Fibroblast of skin of right quadriceps (primary cell): Measurements from ENCODE around the gene APBB2.
"Not testable (repeated sequence)": the region's sequence is repeated elsewhere in the genome, so short reads cannot be mapped to it uniquely, and the experiment has no call there.

ENCODE experiments used
- DNase-seq: peaks from one replicate; pipeline ENCODE4 v3.0.0-alpha.2; 2013

APBB2 gene

GRCh38 chr4:40924096-40924792 is 290.1 kb downstream of the APBB2 start:
- DNase-seq, result peak; percentile 59

GRCh38 chr4:40923316-40924095 is 290.8 kb downstream of the APBB2 start:
- no peak for DNase-seq

GRCh38 chr4:40919976-40920375 is 294.4 kb downstream of the APBB2 start:
- DNase-seq, result not testable (repeated sequence)

GRCh38 chr4:40918330-40918729 is 296.0 kb downstream of the APBB2 start:
- peak; percentile 86 for DNase-seq

GRCh38 chr4:40916880-40917279 is 297.5 kb downstream of the APBB2 start:
- DNase-seq, result no peak

- peak; percentile 87 for DNase-seq
Measured at GRCh38 chr4:40916218-40916555, 298.2 kb downstream of the APBB2 start.

GRCh38 chr4:40915318-40916217 is 298.8 kb downstream of the APBB2 start:
- peak; percentile 76 for DNase-seq

GRCh38 chr4:40912460-40913184 is 301.7 kb downstream of the APBB2 start:
- DNase-seq, result peak; percentile 26

GRCh38 chr4:40910706-40911105 is 303.6 kb downstream of the APBB2 start:
- DNase-seq, result no peak

GRCh38 chr4:40909363-40909876 is 304.9 kb downstream of the APBB2 start:
- DNase-seq, result peak; percentile 83

- DNase-seq, result peak; percentile 79
Measured at GRCh38 chr4:40908702-40909362, 305.5 kb downstream of the APBB2 start.

GRCh38 chr4:40908297-40908696 is 306.0 kb downstream of the APBB2 start:
- DNase-seq, result no peak

- no peak for DNase-seq
Measured at GRCh38 chr4:40905414-40905813, 308.9 kb downstream of the APBB2 start.

- not testable (repeated sequence) for DNase-seq
Measured at GRCh38 chr4:40900531-40900930, 313.8 kb downstream of the APBB2 start.

- peak; percentile 55 for DNase-seq
Measured at GRCh38 chr4:40897557-40898203, 316.7 kb downstream of the APBB2 start.

GRCh38 chr4:40890764-40891163 is 323.6 kb downstream of the APBB2 start:
- no peak for DNase-seq

GRCh38 chr4:40890199-40890598 is 324.1 kb downstream of the APBB2 start:
- DNase-seq, result no peak

- DNase-seq, result no peak
Measured at GRCh38 chr4:40888933-40889332, 325.4 kb downstream of the APBB2 start.

GRCh38 chr4:40887764-40888131 is 326.6 kb downstream of the APBB2 start:
- DNase-seq, result peak; percentile 87

GRCh38 chr4:40886931-40887763 is 327.2 kb downstream of the APBB2 start:
- DNase-seq, result peak; percentile 20
